Left ventricle myocardium inferior (tissue), 1 donor: ENCODE measurements around the gene DYSF. TPM values are rescaled to one million over a fixed set of nuclear protein-coding genes. Genes with fewer than 3 reads are reported as not detected.

ENCODE experiments used
- DNase-seq: peaks from one replicate; pipeline ENCODE4 v3.0.0-alpha.2; 2020
- H3K27ac ChIP-seq: fragments of 200-600 bp; replicated peaks from 2 replicates; pipeline ENCODE4 v1.8.0; 2021
- H3K27me3 ChIP-seq: fragments of 200-600 bp; 2 replicates; pipeline ENCODE4 v1.8.0; 2021; ENCODE audit warnings: low read depth
- H3K36me3 ChIP-seq: fragments of 200-600 bp; 2 replicates; pipeline ENCODE4 v1.8.0; 2021
- H3K4me1 ChIP-seq: fragments of 200-600 bp; 2 replicates; pipeline ENCODE4 v1.8.0; 2021
- H3K4me3 ChIP-seq: fragments of 200-600 bp; 2 replicates; pipeline ENCODE4 v1.8.0; 2021; ENCODE audit warnings: mild to moderate bottlenecking, moderate library complexity
- H3K9me3 ChIP-seq: fragments of 200-600 bp; replicated peaks from 2 replicates; pipeline ENCODE4 v1.8.0; 2021
- CTCF ChIP-seq: fragments of 200-600 bp; IDR thresholded peaks from 2 replicates; pipeline ENCODE4 v1.8.0; 2021; ENCODE audit warnings: antibody characterized with exemption, mild to moderate bottlenecking, borderline replicate concordance
- intact Hi-C: fragments of 100-400 bp; cut with micrococcal nuclease; formaldehyde crosslinking; loops from one replicate; pipeline ENCODE4 v1.11.0; 2022
- total RNA-seq: library from RNA; stranded (reverse); fragmentation: NEBNext Ultra II Directional; extraction: Animal tissue kit (Norgen Biotek cat#: 25700); gene quantifications from one replicate; pipeline ENCODE4 v1.2.1, GENCODE V29; 2021
- donor health status: DM: no; HTN: yes; CAD: no; lungs with severe emphysema.

The DYSF gene
- total RNA-seq, 1 donor from 2014 or later: 48.2 TPM

GRCh38 chr2:71474116-71474743 is 20.9 kb downstream of the DYSF start:
- Histone ChIP-seq H3K36me3 (peaks cover 4% of the 10 kb centered on the region), H3K9me3 (no peaks in the 10 kb centered on the region), H3K4me1 (peaks cover 80% of the 10 kb centered on the region), H3K4me3 (no peak overlapping the region), H3K27me3 (no peaks in the 10 kb centered on the region), H3K27ac (peak overlapping the region; percentile 78)
- intact Hi-C loops: no loop called here
- no peak for TF ChIP-seq CTCF
- no peak for DNase-seq

- intact Hi-C loops: no loop called here
These were observed 21.5 kb downstream of the DYSF start for GRCh38 chr2:71474744-71475397.

GRCh38 chr2:71476495-71476894 is 23.1 kb downstream of the DYSF start:
- no peak for DNase-seq
- Histone ChIP-seq H3K9me3 (no peaks in the 10 kb centered on the region), H3K4me3 (no peak overlapping the region), H3K36me3 (peaks cover 21% of the 10 kb centered on the region), H3K27ac (peak overlapping the region; percentile 78), H3K27me3 (no peaks in the 10 kb centered on the region), H3K4me1 (peaks cover 59% of the 10 kb centered on the region)
- TF ChIP-seq CTCF: no peak
- intact Hi-C loops: no loop called here

More at GRCh38 chr2:71474744-71475397, 21.5 kb downstream of the DYSF start:
- DNase-seq: no peak
- peaks cover 73% of the 10 kb centered on the region for H3K4me1 ChIP-seq
- peak overlapping the region; percentile 78 for H3K27ac ChIP-seq
- peaks cover 10% of the 10 kb centered on the region for H3K36me3 ChIP-seq
- H3K27me3 ChIP-seq: no peaks in the 10 kb centered on the region
- no peaks in the 10 kb centered on the region for H3K9me3 ChIP-seq
- no peak for TF ChIP-seq CTCF
- H3K4me3 ChIP-seq: no peak overlapping the region

- no peak for DNase-seq
- Histone ChIP-seq H3K4me3 (no peak overlapping the region), H3K27ac (peak overlapping the region; percentile 78), H3K36me3 (peaks cover 24% of the 10 kb centered on the region), H3K4me1 (peaks cover 56% of the 10 kb centered on the region), H3K27me3 (no peaks in the 10 kb centered on the region), H3K9me3 (no peaks in the 10 kb centered on the region)
- intact Hi-C loops: no loop called here
- TF ChIP-seq CTCF: no peak
These were observed 23.9 kb downstream of the DYSF start for GRCh38 chr2:71477231-71477691.

GRCh38 chr2:71478806-71479205 is 25.4 kb downstream of the DYSF start:
- H3K27ac ChIP-seq: no peak overlapping the region
- TF ChIP-seq CTCF: no peak
- intact Hi-C loops: no loop called here
- H3K4me3 ChIP-seq: no peak overlapping the region
- peaks cover 34% of the 10 kb centered on the region for H3K36me3 ChIP-seq
- H3K4me1 ChIP-seq: peaks cover 51% of the 10 kb centered on the region
- DNase-seq: no peak
- no peaks in the 10 kb centered on the region for H3K9me3 ChIP-seq
- no peaks in the 10 kb centered on the region for H3K27me3 ChIP-seq
